Measurements from ENCODE around the gene SDHAF1.

The SDHAF1 gene

DNA sequence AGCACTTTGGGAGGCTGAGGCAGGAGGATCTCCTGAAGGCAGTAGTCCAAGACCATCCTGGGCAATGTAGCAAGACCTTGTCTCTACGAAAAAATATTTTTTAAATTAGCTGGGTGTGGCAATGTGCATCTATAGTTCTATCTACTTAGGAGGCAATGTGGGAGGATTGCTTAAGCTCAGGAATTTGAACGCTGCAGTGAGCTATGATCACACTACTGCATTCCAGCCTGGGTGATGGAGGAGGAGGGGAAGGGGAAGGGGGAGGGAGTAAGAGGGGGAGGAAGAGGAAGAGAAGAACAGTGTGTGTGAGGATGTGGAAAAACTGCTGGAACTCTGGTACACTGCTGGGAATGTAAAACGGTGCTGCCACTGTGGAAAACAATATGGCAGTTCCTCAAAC lies 46.8 kb downstream of the SDHAF1 start:
- H3K4me3 ChIP-seq (ENCODE audit: control insufficient read depth, low read depth, low read length) = no peak overlapping the region
- TF ChIP-seq, protein P1, sequence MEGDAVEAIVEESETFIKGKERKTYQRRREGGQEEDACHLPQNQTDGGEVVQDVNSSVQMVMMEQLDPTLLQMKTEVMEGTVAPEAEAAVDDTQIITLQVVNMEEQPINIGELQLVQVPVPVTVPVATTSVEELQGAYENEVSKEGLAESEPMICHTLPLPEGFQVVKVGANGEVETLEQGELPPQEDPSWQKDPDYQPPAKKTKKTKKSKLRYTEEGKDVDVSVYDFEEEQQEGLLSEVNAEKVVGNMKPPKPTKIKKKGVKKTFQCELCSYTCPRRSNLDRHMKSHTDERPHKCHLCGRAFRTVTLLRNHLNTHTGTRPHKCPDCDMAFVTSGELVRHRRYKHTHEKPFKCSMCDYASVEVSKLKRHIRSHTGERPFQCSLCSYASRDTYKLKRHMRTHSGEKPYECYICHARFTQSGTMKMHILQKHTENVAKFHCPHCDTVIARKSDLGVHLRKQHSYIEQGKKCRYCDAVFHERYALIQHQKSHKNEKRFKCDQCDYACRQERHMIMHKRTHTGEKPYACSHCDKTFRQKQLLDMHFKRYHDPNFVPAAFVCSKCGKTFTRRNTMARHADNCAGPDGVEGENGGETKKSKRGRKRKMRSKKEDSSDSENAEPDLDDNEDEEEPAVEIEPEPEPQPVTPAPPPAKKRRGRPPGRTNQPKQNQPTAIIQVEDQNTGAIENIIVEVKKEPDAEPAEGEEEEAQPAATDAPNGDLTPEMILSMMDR (IDR thresholded peaks at IDR 0.05; ENCODE audit: control insufficient read depth, insufficient read depth, low read depth, low read length, missing control alignments) = no peak
- peak; percentile 77 for DNase-seq (ENCODE audit: low read depth)

DNA sequence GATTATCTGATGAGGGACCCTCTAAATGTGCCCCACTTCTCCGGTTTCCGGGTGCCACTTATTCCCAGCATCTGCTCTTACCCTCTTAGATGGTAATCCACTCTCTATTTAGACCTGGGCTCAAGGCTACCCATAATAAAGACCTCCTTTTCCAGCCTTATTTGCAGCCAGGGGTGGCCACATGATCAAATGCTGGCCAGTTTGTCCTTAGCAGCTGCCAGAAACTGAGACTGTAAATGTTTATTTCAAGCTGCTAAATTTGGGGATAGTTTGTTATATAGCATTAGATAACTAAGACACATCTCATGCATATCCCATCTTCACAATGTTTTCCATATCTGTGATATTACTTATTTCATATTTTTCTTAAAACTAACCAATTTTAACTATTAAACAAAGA lies 49.0 kb downstream of the SDHAF1 start:
- DNase-seq (ENCODE audit: low read depth) = no peak
- H3K4me3 ChIP-seq (ENCODE audit: control insufficient read depth, low read depth, low read length) = no peak overlapping the region
- TF ChIP-seq, protein P1 (IDR thresholded peaks at IDR 0.05; ENCODE audit: control insufficient read depth, insufficient read depth, low read depth, low read length, missing control alignments) = no peak
